HCT116 (cell line): Measurements from ENCODE around the gene KCTD1. TPM values are rescaled to one million over a fixed set of nuclear protein-coding genes. Genes with fewer than 3 reads are reported as not detected.

Source experiments
- ATAC-seq: fragments of 200-7000 bp; cut with Tn5 transposase; 2 replicates; pipeline ENCODE4 v1.9.1; 2020; ENCODE audit warnings: mild to moderate bottlenecking, moderate library complexity
- BruUV-seq: library from RNA; stranded (reverse); fragments of 400-500 nt; replicated peaks from 2 replicates; lab custom pipeline; 2021; lab: Mats Ljungman, UMichigan
- CTCF ChIA-PET: fragments of 300-600 bp; sonication (Branson Sonifier 250); formaldehyde crosslinking; loops from one replicate; lab custom pipeline; 2021; ENCODE audit warnings: antibody characterized with exemption; lab: Charles Lee
- POLR2A ChIA-PET: fragments of 300-600, 350-600 bp; sonication (Branson Sonifier 250); formaldehyde crosslinking; loops from one replicate; lab custom pipeline; 2021; ENCODE audit warnings: antibody characterized with exemption; lab: Charles Lee
- RAD21 ChIA-PET, 2 experiments: fragments of 300-600 bp; sonication (Branson Sonifier 250); formaldehyde crosslinking; loops; one replicate each; lab custom pipeline; 2023; ENCODE audit warnings: low total read pairs in 2 of 2; ENCODE audit not compliant: uncharacterized antibody in 2 of 2, unreplicated experiment in 2 of 2, low non-redundant PET in 1 of 2; lab: Charles Lee
- DNase-seq: peaks from one replicate; pipeline ENCODE4 v3.0.0-alpha.2; 2010; ENCODE audit warnings: low read depth, low spot score
- H2AFZ ChIP-seq: fragments of 200-600 bp; shearing (Covaris generic), sonication (generic); 2 replicates; pipeline ENCODE4 v1.6.1; 2017; ENCODE audit warnings: low read depth, mixed run types, mixed read lengths, antibody characterized with exemption, low read length; ENCODE audit not compliant: poor library complexity, severe bottlenecking
- H3K27ac ChIP-seq: 2 replicates; pipeline ENCODE4 v1.5.1; 2012; ENCODE audit warnings: low read depth, low read length
- H3K27me3 ChIP-seq: fragments of 200-600 bp; sonication (generic); 2 replicates; pipeline ENCODE4 v1.6.1; 2016; ENCODE audit warnings: mixed run types, low read length, mixed read lengths; ENCODE audit not compliant: insufficient read depth
- H3K36me3 ChIP-seq, 2 experiments: fragments of 200-500 bp in 1 of 2; fragments of 200-600 bp in 1 of 2; sonication (Bioruptor generic) in 1 of 2; sonication (generic) in 1 of 2; 2 replicates each; pipeline versions ENCODE4 v1.5.1 to v1.6.1; 2014 to 2016; ENCODE audit warnings: low read length in 2 of 2, inconsistent platforms in 1 of 2, mixed read lengths in 1 of 2, mixed run types in 1 of 2; ENCODE audit not compliant: insufficient read depth in 2 of 2, control insufficient read depth in 1 of 2
- H3K4me1 ChIP-seq, 2 experiments: fragments of 200-600 bp in 1 of 2; sonication (generic) in 1 of 2; 2 replicates each; pipeline versions ENCODE4 v1.5.1 to v1.6.1; 2012 to 2017; ENCODE audit warnings: low read length in 2 of 2, inconsistent platforms in 1 of 2, mild to moderate bottlenecking in 1 of 2, mixed read lengths in 1 of 2, mixed run types in 1 of 2, moderate library complexity in 1 of 2; ENCODE audit not compliant: insufficient read depth in 2 of 2, control insufficient read depth in 1 of 2
- H3K4me2 ChIP-seq: fragments of 200-600 bp; sonication (generic); 2 replicates; pipeline ENCODE4 v1.6.1; 2017; ENCODE audit warnings: mixed run types, low read length, mixed read lengths
- H3K4me3 ChIP-seq, 2 experiments: fragments of 200-600 bp in 1 of 2; sonication (generic) in 1 of 2; replicated peaks in 1 of 2; 2 replicates each; pipeline ENCODE4 v1.5.1; 2011 to 2016; ENCODE audit warnings: low read length in 2 of 2, control low read depth in 1 of 2, low read depth in 1 of 2, mild to moderate bottlenecking in 1 of 2, mixed read lengths in 1 of 2, mixed run types in 1 of 2
- H3K79me2 ChIP-seq: fragments of 200-600 bp; sonication (generic); 2 replicates; pipeline ENCODE4 v1.6.1; 2017; ENCODE audit warnings: mild to moderate bottlenecking, mixed run types, low read length, moderate library complexity, mixed read lengths; ENCODE audit not compliant: insufficient read depth
- H3K9ac ChIP-seq: fragments of 200-600 bp; sonication (generic); 2 replicates; pipeline ENCODE4 v1.6.1; 2016; ENCODE audit warnings: low read length, mixed read lengths
- H3K9me2 ChIP-seq: fragments of 200-600 bp; sonication (generic), shearing (Covaris generic); 2 replicates; pipeline ENCODE4 v1.6.1; 2017; ENCODE audit warnings: mixed run types, mild to moderate bottlenecking, moderate library complexity; ENCODE audit not compliant: insufficient read depth
- H3K9me3 ChIP-seq, 2 experiments: fragments of 200-500 bp in 1 of 2; fragments of 200-600 bp in 1 of 2; sonication (Bioruptor generic) in 1 of 2; sonication (generic) in 1 of 2; 2 replicates each; pipeline ENCODE4 v1.6.1; 2014 to 2017; ENCODE audit warnings: low read length in 2 of 2, mixed read lengths in 2 of 2, inconsistent platforms in 1 of 2, low read depth in 1 of 2, mild to moderate bottlenecking in 1 of 2, mixed run types in 1 of 2, moderate library complexity in 1 of 2; ENCODE audit not compliant: control insufficient read depth in 1 of 2, insufficient read depth in 1 of 2
- H4K20me1 ChIP-seq: fragments of 200-600 bp; sonication (generic), shearing (Covaris generic); 2 replicates; pipeline ENCODE4 v1.6.1; 2017; ENCODE audit warnings: mixed run types, mild to moderate bottlenecking, moderate library complexity; ENCODE audit not compliant: insufficient read depth
- CEBPB ChIP-seq: IDR thresholded peaks from 2 replicates; pipeline ENCODE4 v1.6.1; 2012; ENCODE audit warnings: low read depth
- EGR1 ChIP-seq: IDR thresholded peaks from 2 replicates; pipeline ENCODE4 v1.6.1; 2012; ENCODE audit warnings: low read depth
- ELF1 ChIP-seq: IDR thresholded peaks from 2 replicates; pipeline ENCODE4 v1.6.1; 2012; ENCODE audit warnings: low read depth, borderline replicate concordance
- EZH2 ChIP-seq: fragments of 200-600 bp; sonication (generic); IDR thresholded peaks from 2 replicates; pipeline ENCODE4 v1.6.1; 2017; ENCODE audit warnings: antibody characterized with exemption, mixed run types
- EZH2phosphoT487 ChIP-seq: fragments of 200-600 bp; IDR thresholded peaks from 2 replicates; pipeline ENCODE4 v1.6.1; 2018; ENCODE audit warnings: antibody characterized with exemption, borderline replicate concordance
- FOSL1 ChIP-seq: IDR thresholded peaks from 2 replicates; pipeline ENCODE4 v1.6.1; 2012; ENCODE audit warnings: low read depth
- JUND ChIP-seq: IDR thresholded peaks from 2 replicates; pipeline ENCODE4 v1.6.1; 2012
- POLR2A ChIP-seq: IDR thresholded peaks from 2 replicates; pipeline ENCODE4 v1.7.0; 2011; ENCODE audit warnings: borderline replicate concordance; ENCODE audit not compliant: insufficient read depth, insufficient read length; ENCODE audit errors: extremely low read depth
- POLR2AphosphoS5 ChIP-seq: IDR thresholded peaks from 2 replicates; pipeline ENCODE4 v1.6.1; 2011; ENCODE audit warnings: mild to moderate bottlenecking, low read depth, low read length, moderate library complexity
- RAD21 ChIP-seq: IDR thresholded peaks from 2 replicates; pipeline ENCODE4 v1.6.1; 2012; ENCODE audit warnings: low read depth, mild to moderate bottlenecking
- SP1 ChIP-seq: IDR thresholded peaks from 2 replicates; pipeline ENCODE4 v1.6.1; 2012; ENCODE audit warnings: low read depth
- SRF ChIP-seq: IDR thresholded peaks from 2 replicates; pipeline ENCODE4 v1.6.1; 2012; ENCODE audit warnings: low read depth
- TCF7L2 ChIP-seq: IDR thresholded peaks from 2 replicates; pipeline ENCODE4 v1.7.0; 2011; ENCODE audit warnings: borderline replicate concordance, inconsistent platforms; ENCODE audit not compliant: insufficient read depth, insufficient read length; ENCODE audit errors: extremely low read depth
- ZFX ChIP-seq: fragments of 450-650 bp; IDR thresholded peaks from 2 replicates; pipeline ENCODE4 v1.6.1; 2017
- ZNF274 ChIP-seq: fragments of 200-500 bp; sonication (Bioruptor generic); IDR thresholded peaks from 2 replicates; pipeline ENCODE4 v1.6.1; 2014; ENCODE audit warnings: mild to moderate bottlenecking, low read depth, low read length, inconsistent platforms
- intact Hi-C: fragments of 100-400 bp; cut with micrococcal nuclease; formaldehyde crosslinking; loops from 2 replicates; pipeline ENCODE4 v1.10.0; 2022
- total RNA-seq: library from RNA; stranded (reverse); gene quantifications from one replicate; pipeline ENCODE4 v1.2.1, GENCODE V29; 2021; ENCODE audit not compliant: unreplicated experiment
- TF ChIP-seq, protein P1 (sequence below): IDR thresholded peaks from 2 replicates; pipeline ENCODE4 v1.6.1; 2012
- TF ChIP-seq, protein P2 (sequence below), 3 experiments: fragments of 200-600 bp in 1 of 3; sonication (generic) in 1 of 3; IDR thresholded peaks in 2 of 3; conservative IDR thresholded peaks in 1 of 3; 2 replicates each; pipeline ENCODE4 v1.5.1; 2012 to 2017; ENCODE audit warnings: low read depth in 2 of 3, low read length in 2 of 3, antibody characterized with exemption in 1 of 3, borderline replicate concordance in 1 of 3, control low read depth in 1 of 3, mild to moderate bottlenecking in 1 of 3, mixed read lengths in 1 of 3, mixed run types in 1 of 3, moderate library complexity in 1 of 3; ENCODE audit not compliant: insufficient read depth in 1 of 3
- TF ChIP-seq, protein P3 (sequence below): IDR thresholded peaks from 2 replicates; pipeline ENCODE4 v1.6.1; 2012; ENCODE audit warnings: low read depth

Gene KCTD1
- total RNA-seq, 1 experiment from 2014 or later = 16.8 TPM

DNA sequence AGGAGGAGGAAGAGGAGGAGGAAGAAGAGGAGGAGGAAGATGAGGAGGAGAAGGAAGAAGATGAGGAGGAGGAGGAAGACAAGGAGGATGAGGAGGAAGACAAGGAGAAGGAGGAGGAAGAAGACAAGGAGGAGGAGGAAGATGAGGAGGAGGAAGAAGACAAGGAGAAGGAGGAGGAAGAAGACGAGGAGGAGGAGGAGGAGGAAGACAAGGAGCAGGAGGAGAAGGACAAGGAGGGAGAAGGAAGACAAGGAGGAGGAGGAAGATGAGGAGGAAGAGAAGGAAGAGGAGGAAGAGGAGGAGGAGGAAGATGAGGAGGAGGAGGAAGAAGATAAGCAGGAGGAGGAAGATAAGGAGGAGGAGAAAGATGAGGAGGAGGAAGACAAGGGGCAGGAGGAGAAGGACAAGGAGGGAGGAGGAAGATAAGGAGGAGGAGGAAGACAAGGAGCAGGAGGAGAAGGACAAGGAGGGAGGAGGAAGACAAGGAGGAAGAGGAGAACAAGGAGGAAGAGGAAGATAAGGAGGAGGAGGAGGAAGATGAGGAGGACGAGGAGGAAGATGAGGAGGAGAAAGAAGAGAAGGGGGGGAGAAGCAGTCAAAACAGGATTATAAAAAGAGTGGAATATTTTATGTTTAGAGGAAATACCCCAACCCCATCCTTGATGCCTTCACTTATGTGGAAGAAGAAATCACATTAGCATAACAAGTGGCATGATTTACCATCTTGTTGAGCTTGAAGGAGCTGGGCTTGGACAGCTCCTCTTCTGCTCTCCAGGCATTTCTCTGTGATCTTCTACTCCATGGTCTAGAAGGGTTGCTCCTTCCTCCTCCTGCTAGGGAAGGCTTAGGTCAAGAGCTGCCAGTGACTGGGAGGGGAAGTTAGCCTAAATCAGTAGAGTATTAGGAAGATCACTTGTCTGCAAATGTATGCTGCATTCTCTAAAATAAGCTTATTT, 45.3 kb upstream of the KCTD1 start:
- no peak for DNase-seq
- Histone ChIP-seq H3K79me2 (no peaks in the 10 kb centered on the region), H3K4me1 (no peaks in the 10 kb centered on the region), H3K27me3 (no peaks in the 10 kb centered on the region), H3K4me2 (no peak overlapping the region), H3K4me3 (no peak overlapping the region), H3K27ac (no peak overlapping the region), H3K9me3 (no peaks in the 10 kb centered on the region), H4K20me1 (no peaks in the 10 kb centered on the region), H2AFZ (no peak overlapping the region), H3K36me3 (no peaks in the 10 kb centered on the region), H3K9ac (no peak overlapping the region), H3K9me2 (no peaks in the 10 kb centered on the region)
- intact Hi-C loops = no loop called here
- BruUV-seq = no TSS peak
- ChIA-PET RAD21 (no interaction called here), CTCF (no interaction called here), POLR2A (interaction anchor here (0.6 to 0.9 kb wide), 2 partner anchors 14 to 45 kb away, joined by 4 to 6 read pairs; partner anchors contain the start of gene KCTD1)
- ATAC-seq = no peak
- no peak for TF ChIP-seq POLR2A
- no peak for TF ChIP-seq POLR2AphosphoS5
- TF ChIP-seq EGR1 = no peak
- no peak for TF ChIP-seq SP1
- TF ChIP-seq, protein P1, sequence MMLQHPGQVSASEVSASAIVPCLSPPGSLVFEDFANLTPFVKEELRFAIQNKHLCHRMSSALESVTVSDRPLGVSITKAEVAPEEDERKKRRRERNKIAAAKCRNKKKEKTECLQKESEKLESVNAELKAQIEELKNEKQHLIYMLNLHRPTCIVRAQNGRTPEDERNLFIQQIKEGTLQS = no peak
- TF ChIP-seq SRF = no peak
- TF ChIP-seq JUND = no peak
- TF ChIP-seq ZFX = no peak
- TF ChIP-seq CEBPB = no peak
- no peak for TF ChIP-seq RAD21
- no peak for TF ChIP-seq FOSL1
- TF ChIP-seq ELF1 = no peak
- TF ChIP-seq ZNF274 = no peak
- no peak for TF ChIP-seq TCF7L2
- TF ChIP-seq, protein P2, sequence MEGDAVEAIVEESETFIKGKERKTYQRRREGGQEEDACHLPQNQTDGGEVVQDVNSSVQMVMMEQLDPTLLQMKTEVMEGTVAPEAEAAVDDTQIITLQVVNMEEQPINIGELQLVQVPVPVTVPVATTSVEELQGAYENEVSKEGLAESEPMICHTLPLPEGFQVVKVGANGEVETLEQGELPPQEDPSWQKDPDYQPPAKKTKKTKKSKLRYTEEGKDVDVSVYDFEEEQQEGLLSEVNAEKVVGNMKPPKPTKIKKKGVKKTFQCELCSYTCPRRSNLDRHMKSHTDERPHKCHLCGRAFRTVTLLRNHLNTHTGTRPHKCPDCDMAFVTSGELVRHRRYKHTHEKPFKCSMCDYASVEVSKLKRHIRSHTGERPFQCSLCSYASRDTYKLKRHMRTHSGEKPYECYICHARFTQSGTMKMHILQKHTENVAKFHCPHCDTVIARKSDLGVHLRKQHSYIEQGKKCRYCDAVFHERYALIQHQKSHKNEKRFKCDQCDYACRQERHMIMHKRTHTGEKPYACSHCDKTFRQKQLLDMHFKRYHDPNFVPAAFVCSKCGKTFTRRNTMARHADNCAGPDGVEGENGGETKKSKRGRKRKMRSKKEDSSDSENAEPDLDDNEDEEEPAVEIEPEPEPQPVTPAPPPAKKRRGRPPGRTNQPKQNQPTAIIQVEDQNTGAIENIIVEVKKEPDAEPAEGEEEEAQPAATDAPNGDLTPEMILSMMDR (IDR thresholded peaks at IDR 0.05 in 2 of 3, conservative IDR thresholded peaks at IDR 0.05 in 1 of 3; ENCODE audit: borderline replicate concordance in 1 of 3, insufficient read depth in 1 of 3, low read depth in 2 of 3, low read length in 2 of 3) = no peak
- no peak for TF ChIP-seq EZH2
- no peak for TF ChIP-seq EZH2phosphoT487
- TF ChIP-seq, protein P3, sequence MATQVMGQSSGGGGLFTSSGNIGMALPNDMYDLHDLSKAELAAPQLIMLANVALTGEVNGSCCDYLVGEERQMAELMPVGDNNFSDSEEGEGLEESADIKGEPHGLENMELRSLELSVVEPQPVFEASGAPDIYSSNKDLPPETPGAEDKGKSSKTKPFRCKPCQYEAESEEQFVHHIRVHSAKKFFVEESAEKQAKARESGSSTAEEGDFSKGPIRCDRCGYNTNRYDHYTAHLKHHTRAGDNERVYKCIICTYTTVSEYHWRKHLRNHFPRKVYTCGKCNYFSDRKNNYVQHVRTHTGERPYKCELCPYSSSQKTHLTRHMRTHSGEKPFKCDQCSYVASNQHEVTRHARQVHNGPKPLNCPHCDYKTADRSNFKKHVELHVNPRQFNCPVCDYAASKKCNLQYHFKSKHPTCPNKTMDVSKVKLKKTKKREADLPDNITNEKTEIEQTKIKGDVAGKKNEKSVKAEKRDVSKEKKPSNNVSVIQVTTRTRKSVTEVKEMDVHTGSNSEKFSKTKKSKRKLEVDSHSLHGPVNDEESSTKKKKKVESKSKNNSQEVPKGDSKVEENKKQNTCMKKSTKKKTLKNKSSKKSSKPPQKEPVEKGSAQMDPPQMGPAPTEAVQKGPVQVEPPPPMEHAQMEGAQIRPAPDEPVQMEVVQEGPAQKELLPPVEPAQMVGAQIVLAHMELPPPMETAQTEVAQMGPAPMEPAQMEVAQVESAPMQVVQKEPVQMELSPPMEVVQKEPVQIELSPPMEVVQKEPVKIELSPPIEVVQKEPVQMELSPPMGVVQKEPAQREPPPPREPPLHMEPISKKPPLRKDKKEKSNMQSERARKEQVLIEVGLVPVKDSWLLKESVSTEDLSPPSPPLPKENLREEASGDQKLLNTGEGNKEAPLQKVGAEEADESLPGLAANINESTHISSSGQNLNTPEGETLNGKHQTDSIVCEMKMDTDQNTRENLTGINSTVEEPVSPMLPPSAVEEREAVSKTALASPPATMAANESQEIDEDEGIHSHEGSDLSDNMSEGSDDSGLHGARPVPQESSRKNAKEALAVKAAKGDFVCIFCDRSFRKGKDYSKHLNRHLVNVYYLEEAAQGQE = no peak; the same call in 1 of the 2 replicates
